Duodenal mucosa (tissue), 2 donors: Measurements from ENCODE around the gene FXYD7.

Experiments used
- H3K27ac ChIP-seq: one replicate; pipeline ENCODE4 v1.7.0; 2013; ENCODE audit warnings: low read depth, low read length
- H3K27me3 ChIP-seq, 2 donors: one replicate each; pipeline ENCODE4 v1.7.0; 2013; ENCODE audit warnings: low read length in 2 of 2, control low read depth in 1 of 2; ENCODE audit not compliant: insufficient read depth in 2 of 2, control insufficient read depth in 1 of 2
- H3K36me3 ChIP-seq, 2 donors: one replicate each; pipeline ENCODE4 v1.7.0; 2013; ENCODE audit warnings: low read length in 2 of 2, control low read depth in 1 of 2; ENCODE audit not compliant: insufficient read depth in 2 of 2, control insufficient read depth in 1 of 2
- H3K4me1 ChIP-seq, 2 donors: one replicate each; pipeline ENCODE4 v1.7.0; 2013; ENCODE audit warnings: low read length in 2 of 2, control low read depth in 1 of 2; ENCODE audit not compliant: insufficient read depth in 2 of 2, control insufficient read depth in 1 of 2
- H3K4me3 ChIP-seq, 2 donors: one replicate each; pipeline ENCODE4 v1.7.0; 2013; ENCODE audit warnings: low read length in 2 of 2, low read depth in 1 of 2
- H3K9ac ChIP-seq, 2 donors: one replicate each; pipeline ENCODE4 v1.7.0; 2013; ENCODE audit warnings: low read length in 2 of 2, low read depth in 1 of 2
- H3K9me3 ChIP-seq, 2 donors: one replicate each; pipeline ENCODE4 v1.7.0; 2013; ENCODE audit warnings: low read length in 2 of 2, control low read depth in 1 of 2; ENCODE audit not compliant: control insufficient read depth in 1 of 2

Gene FXYD7

DNA sequence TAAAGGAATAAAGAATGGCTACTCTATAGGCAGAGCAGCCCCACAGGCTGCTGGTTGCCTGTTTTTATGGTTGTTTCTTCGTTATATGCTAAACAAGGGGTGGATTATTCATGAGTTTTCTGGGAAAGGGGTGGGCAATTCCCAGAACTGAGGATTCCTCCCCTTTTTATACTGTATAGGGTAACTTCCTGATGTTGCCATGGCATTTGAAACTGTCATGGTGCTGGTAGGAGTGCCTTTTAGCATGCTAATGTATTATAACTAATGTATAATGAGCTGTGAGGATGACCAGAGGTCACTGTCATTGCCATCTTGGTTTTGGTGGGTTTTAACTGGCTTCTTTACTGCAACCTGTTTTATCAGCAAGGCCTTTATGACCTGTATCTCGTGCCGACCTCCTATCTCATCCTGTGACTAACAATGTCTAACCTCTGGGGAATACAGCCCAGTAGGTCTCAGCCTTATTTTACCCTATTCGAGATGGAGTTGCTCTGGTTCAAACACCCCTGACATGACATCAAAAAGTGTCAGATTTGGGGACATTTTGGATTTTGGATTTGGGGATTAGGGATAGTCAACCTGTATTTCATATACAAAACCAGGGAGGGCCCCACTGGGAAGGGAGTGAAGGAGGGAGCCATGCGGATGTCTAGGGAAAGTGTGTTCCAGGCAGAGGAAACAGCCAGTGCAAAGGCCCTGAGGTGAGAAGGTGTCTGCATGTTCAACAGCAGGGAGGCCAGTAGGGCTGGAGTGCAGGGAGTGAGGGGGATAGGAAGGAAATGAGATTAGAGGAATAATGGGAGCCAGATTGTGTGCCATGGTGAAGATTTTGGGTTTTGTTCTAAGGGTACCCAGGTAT is 22.4 kb downstream of the FXYD7 start:
- no peak overlapping the region for H3K27ac ChIP-seq
- H3K27me3 ChIP-seq: no peaks in the 10 kb centered on the region
- H3K36me3 ChIP-seq: peaks cover 0 to 45% of the 10 kb centered on the region in 2 donors
- H3K9ac ChIP-seq: no peak overlapping the region
- peaks cover 6 to 8% of the 10 kb centered on the region in 2 donors for H3K9me3 ChIP-seq
- H3K4me3 ChIP-seq: no peak overlapping the region
- no peaks in the 10 kb centered on the region for H3K4me1 ChIP-seq

GRCh38 chr19:35166100-35167063 is 23.3 kb downstream of the FXYD7 start:
- H3K4me1 ChIP-seq: no peaks in the 10 kb centered on the region
- no peak overlapping the region for H3K27ac ChIP-seq
- H3K4me3 ChIP-seq: no peak overlapping the region
- no peak overlapping the region for H3K9ac ChIP-seq
- H3K36me3 ChIP-seq: peaks cover 0 to 44% of the 10 kb centered on the region in 2 donors
- H3K9me3 ChIP-seq: peaks cover 6 to 8% of the 10 kb centered on the region in 2 donors
- H3K27me3 ChIP-seq: no peaks in the 10 kb centered on the region

DNA sequence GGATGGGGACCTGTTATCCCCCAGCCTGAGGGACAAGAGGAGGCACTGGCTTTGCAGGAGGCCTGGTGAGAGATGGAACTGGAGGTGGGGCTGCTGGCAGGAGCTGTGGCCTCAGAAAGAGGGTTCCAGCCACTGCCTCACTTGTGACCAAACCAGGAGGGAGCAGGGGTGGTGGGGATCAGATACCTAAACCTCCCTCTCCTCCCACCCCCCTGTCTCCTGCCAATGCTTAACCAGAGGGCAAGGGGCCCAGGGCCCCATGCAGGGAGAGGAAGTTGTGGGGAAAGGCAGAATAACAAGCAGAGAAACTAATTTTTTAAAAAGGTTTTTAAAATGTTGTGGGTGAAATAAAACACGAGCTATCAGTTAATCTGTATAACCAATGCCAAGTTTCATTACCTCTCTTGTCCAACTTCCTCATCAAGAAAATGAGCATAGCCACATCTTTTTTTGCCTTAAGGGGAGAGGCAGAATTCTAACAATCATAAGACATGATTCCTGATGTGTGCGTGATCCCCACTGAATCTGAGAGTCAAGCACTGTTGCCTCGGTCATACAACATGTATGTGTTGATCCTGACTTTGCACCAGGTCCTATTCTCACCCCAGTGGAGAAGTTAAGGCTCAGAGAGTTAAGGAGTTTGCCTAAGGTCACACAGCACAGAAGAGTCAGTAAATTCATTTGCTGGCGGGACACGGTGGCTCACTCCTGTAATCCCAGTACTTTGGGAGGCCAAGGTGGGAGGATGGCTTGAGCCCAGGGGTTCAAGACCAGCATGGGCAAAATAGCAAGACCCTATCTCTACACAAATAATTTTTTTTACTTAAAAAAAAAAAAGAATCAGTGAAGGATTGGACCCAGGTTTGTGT is 24.4 kb downstream of the FXYD7 start:
- Histone ChIP-seq H3K9me3 (peaks cover 6 to 8% of the 10 kb centered on the region in 2 donors), H3K27ac (no peak overlapping the region), H3K4me3 (no peak overlapping the region), H3K27me3 (no peaks in the 10 kb centered on the region), H3K36me3 (peaks cover 0 to 33% of the 10 kb centered on the region in 2 donors), H3K4me1 (no peaks in the 10 kb centered on the region), H3K9ac (no peak overlapping the region)

DNA sequence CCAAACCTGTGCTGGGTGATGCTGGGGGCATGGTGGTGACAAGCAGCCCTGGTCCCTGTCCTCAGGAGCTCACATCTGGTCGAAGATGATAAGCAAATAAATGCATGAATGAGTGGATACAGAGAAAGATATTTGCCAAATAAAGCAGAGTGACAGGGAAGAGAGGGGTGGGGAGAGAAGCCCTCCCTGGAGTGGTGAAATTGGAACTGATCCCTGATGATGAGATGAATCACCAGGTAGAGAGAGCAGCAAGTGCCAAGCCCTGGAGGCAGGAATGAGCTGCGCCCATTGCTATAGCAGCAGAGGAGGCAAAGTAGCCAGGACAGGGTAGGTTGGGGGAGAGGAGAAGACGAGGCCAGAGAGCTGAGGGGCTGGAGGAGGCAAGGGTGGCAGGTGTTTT is 25.1 kb downstream of the FXYD7 start:
- peaks cover 6 to 8% of the 10 kb centered on the region in 2 donors for H3K9me3 ChIP-seq
- no peaks in the 10 kb centered on the region for H3K4me1 ChIP-seq
- H3K36me3 ChIP-seq: peaks cover 0 to 27% of the 10 kb centered on the region in 2 donors
- H3K9ac ChIP-seq: no peak overlapping the region
- H3K27me3 ChIP-seq: no peaks in the 10 kb centered on the region
- no peak overlapping the region for H3K27ac ChIP-seq
- no peak overlapping the region for H3K4me3 ChIP-seq

DNA sequence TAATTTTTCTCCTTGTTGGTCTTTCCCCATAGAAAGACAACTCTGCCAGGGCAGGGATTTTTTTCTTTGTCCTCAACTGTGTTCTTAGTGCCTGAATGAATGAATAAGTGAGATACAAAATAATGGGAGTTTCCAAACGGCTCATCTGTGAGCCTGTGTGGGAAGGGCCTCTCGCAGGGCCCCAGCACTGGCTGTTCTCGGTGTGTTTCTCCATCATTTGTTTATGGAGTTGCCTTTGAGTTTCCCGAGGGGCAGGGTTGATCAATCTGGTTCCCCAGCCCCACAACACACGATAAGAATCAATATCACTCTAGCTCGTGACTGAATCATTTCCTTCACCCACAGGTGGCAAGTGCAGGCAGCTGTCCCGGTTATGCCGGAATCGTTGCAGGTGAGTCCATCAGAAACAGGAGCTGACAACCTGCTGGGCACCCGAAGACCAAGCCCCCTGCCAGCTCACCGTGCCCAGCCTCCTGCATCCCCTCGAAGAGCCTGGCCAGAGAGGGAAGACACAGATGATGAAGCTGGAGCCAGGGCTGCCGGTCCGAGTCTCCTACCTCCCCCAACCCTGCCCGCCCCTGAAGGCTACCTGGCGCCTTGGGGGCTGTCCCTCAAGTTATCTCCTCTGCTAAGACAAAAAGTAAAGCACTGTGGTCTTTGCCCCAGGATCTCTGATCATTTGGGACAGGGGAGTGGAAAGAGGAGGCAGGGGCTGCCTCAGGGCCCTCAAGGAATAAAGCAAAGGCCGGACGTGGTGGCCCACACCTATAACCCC is 26.4 kb downstream of the FXYD7 start:
- Histone ChIP-seq H3K9ac (no peak overlapping the region), H3K36me3 (peaks cover 0 to 15% of the 10 kb centered on the region in 2 donors), H3K27me3 (no peaks in the 10 kb centered on the region), H3K9me3 (peaks cover 3 to 6% of the 10 kb centered on the region in 2 donors), H3K4me1 (no peaks in the 10 kb centered on the region), H3K4me3 (no peak overlapping the region), H3K27ac (no peak overlapping the region)

DNA sequence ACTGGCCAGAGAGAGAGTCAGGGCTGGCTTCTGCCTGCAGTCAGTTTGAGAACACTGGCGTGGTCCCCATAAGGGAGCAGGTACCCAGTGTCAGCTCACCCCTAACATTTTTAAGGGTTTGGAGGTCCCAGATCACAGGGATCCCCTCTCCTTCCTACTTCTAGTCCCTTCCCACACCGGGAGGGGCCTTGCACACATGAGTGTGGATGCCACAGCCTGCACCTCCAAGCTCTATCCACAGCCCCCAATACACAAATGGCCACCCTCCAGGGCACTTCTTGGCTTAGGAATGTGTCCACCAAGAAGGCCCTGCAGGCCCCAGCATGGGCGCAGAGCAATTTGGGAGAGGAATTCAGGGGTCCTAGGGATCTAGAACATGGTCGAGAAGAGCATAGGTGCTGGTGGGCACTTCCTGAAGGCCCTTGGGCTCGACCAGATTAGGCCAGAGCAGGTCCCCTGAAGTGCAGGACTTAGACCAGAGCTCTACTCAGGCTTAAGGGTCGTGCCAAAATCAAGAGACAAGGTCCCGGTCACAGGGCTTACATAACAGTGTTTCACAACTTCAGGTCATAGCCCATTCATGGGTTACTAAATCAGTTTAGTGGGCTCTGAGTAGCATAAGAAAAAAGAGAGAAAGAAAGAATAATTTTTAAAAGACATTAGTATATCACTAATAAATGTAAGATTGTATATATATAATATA is 27.5 kb downstream of the FXYD7 start:
- H3K9ac ChIP-seq: no peak overlapping the region
- no peak overlapping the region for H3K4me3 ChIP-seq
- no peaks in the 10 kb centered on the region for H3K27me3 ChIP-seq
- H3K27ac ChIP-seq: no peak overlapping the region
- no peaks in the 10 kb centered on the region for H3K4me1 ChIP-seq
- peaks cover 0 to 14% of the 10 kb centered on the region in 2 donors for H3K36me3 ChIP-seq
- peaks cover 0 to 6% of the 10 kb centered on the region in 2 donors for H3K9me3 ChIP-seq

DNA sequence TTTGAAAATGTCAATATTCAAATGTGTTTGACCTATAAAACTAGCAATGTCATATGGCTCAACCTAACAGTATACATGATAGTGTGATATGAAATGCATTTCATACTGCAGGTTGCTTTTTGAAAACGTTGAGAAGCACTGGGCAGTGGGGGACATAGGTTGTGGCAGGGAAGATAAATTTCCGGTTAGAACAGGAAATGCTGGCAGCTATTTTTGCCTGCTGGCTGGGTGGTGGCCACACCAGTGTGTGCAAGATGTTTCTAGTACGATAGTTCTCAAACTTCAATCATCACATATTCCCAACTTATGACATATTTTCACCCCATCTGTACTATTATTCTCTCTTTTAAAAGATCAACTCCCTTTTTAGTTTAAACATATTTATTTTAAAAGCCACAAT is 28.7 kb downstream of the FXYD7 start:
- no peaks in the 10 kb centered on the region for H3K9me3 ChIP-seq
- no peaks in the 10 kb centered on the region for H3K4me1 ChIP-seq
- no peak overlapping the region for H3K4me3 ChIP-seq
- no peaks in the 10 kb centered on the region for H3K27me3 ChIP-seq
- peaks cover 0 to 4% of the 10 kb centered on the region in 2 donors for H3K36me3 ChIP-seq
- H3K9ac ChIP-seq: no peak overlapping the region
- H3K27ac ChIP-seq: no peak overlapping the region

DNA sequence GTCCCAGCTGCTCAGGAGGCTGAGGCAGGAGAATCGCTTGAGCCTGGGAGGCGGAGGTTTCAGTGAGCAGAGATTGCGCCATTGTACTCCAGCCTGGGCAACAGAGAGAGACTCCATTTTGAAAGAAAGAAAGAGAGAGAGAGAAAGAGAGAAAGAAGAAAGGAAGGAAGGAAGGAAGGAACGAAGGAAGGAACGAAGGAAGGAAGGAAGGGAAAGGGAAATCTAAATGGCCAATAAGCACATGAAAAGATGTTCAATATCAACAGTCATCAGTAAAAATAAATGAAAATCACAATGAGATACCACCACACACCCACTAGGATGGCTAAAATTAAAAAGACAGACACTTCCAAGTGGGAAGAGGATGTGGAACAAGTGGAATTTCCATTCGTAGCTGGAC is 31.2 kb downstream of the FXYD7 start:
- H3K36me3 ChIP-seq: no peaks in the 10 kb centered on the region
- H3K27ac ChIP-seq: no peak overlapping the region
- H3K4me1 ChIP-seq: no peaks in the 10 kb centered on the region
- no peaks in the 10 kb centered on the region for H3K9me3 ChIP-seq
- H3K27me3 ChIP-seq: no peaks in the 10 kb centered on the region
- no peak overlapping the region for H3K9ac ChIP-seq
- H3K4me3 ChIP-seq: no peak overlapping the region

GRCh38 chr19:35176181-35176570 is 33.1 kb downstream of the FXYD7 start:
- H3K9ac ChIP-seq: no peak overlapping the region
- H3K4me1 ChIP-seq: no peaks in the 10 kb centered on the region
- H3K27me3 ChIP-seq: no peaks in the 10 kb centered on the region
- no peaks in the 10 kb centered on the region for H3K9me3 ChIP-seq
- H3K27ac ChIP-seq: no peak overlapping the region
- H3K36me3 ChIP-seq: no peaks in the 10 kb centered on the region
- no peak overlapping the region for H3K4me3 ChIP-seq
